Measurements from ENCODE around the gene NCMAP.
"Not testable (repeated sequence)": the region's sequence is repeated elsewhere in the genome, so short reads cannot be mapped to it uniquely, and the experiment has no call there.

NCMAP gene

DNA sequence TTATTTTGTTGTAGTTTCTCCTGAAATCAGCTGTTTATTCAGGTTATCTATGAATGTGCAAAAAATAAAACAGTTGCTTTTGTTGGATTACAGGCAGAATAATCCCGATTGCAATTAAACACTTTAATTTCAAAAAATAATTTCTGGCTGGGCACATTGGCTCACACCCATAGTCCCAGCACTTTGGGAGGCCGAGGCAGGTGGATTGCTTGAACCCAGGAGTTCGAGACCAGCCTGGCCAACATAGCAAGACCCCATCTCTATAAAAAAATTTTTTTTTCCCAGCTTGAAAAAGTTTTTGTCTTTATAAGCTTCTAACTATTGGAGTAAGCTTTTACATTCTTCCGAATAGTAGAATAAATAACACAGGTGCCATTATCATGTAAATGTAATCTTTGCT is 38.0 kb upstream of the NCMAP start:
- H4K91ac ChIP-seq (ENCODE audit: low read depth, low read length, poor library complexity): no peak overlapping the region
- no peak overlapping the region for H3K4me2 ChIP-seq (ENCODE audit: insufficient read depth, low read length, poor library complexity, severe bottlenecking)
- H2BK120ac ChIP-seq (ENCODE audit: low read depth, low read length): no peak overlapping the region
- H3K27me3 ChIP-seq (ENCODE audit: control insufficient read depth in 3 of 3, insufficient read depth in 3 of 3, low read depth in 1 of 3, low read length in 3 of 3): peaks cover 0 to 13% (median 0%) of the 10 kb centered on the region in 3 experiments
- H2AFZ ChIP-seq (ENCODE audit: low read length): no peak overlapping the region
- no peaks in the 10 kb centered on the region for H3K9me3 ChIP-seq (replicated peaks in 1 of 2; ENCODE audit: control insufficient read depth in 2 of 2, insufficient read depth in 1 of 2, low read depth in 1 of 2, low read length in 2 of 2)
- H2AK5ac ChIP-seq (ENCODE audit: low read depth, low read length): no peak overlapping the region
- H3K4me3 ChIP-seq (ENCODE audit: low read length in 2 of 2): no peak overlapping the region
- no peaks in the 10 kb centered on the region for H3K79me1 ChIP-seq (ENCODE audit: low read depth, low read length)
- H3K14ac ChIP-seq (ENCODE audit: low read length): no peak overlapping the region
- H2BK15ac ChIP-seq (ENCODE audit: low read length): no peak overlapping the region
- H2BK5ac ChIP-seq (ENCODE audit: low read length): no peak overlapping the region
- H3K18ac ChIP-seq (ENCODE audit: low read length): no peak overlapping the region
- no peak overlapping the region for H3K9ac ChIP-seq (ENCODE audit: low read depth, low read length, poor library complexity)
- H3K4me1 ChIP-seq (ENCODE audit: control insufficient read depth in 2 of 2, insufficient read depth in 1 of 2, low read depth in 1 of 2, low read length in 2 of 2): peaks cover 0 to 1% of the 10 kb centered on the region in 2 donors
- no peak overlapping the region for H2BK12ac ChIP-seq (ENCODE audit: low read length)
- WGBS, 2 donors (ENCODE audit: extremely low coverage in 2 of 2, insufficient read length in 2 of 2, insufficient replicate concordance in 1 of 2): no CpG with 5 or more reads among the region's 4 CpGs
- H3K36me3 ChIP-seq (replicated peaks in 1 of 2; ENCODE audit: control insufficient read depth in 2 of 2, insufficient read depth in 2 of 2, low read length in 2 of 2): no peaks in the 10 kb centered on the region
- no peak overlapping the region for H4K8ac ChIP-seq (ENCODE audit: low read depth, low read length)
- no peak overlapping the region for H3K23ac ChIP-seq (ENCODE audit: low read depth, low read length, poor library complexity)
- H3K27ac ChIP-seq (replicated peaks; ENCODE audit: low read length): no peak overlapping the region
- no peak overlapping the region for H3K4ac ChIP-seq (ENCODE audit: low read length)
- DNase-seq (ENCODE audit: low spot score): no peak

DNA sequence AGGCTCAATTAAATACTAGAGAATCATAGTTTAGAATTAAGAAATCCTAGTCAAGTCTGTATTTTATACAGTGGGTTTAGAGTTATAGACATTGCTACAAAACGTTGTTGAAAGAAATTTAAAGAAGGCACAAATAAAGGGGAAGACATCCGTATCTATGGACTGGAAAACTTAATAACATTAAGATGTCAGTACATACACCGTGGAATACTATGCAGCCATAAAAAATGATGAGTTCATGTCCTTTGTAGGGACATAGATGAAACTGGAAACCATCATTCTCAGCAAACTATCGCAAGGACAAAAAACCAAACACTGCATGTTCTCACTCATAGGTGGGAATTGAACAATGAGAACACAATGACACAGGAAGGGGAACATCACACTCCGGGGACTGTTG is 35.6 kb upstream of the NCMAP start:
- H3K14ac ChIP-seq (ENCODE audit: low read length); H2AK5ac ChIP-seq (ENCODE audit: low read depth, low read length); H3K4ac ChIP-seq (ENCODE audit: low read length); H3K23ac ChIP-seq (ENCODE audit: low read depth, low read length, poor library complexity); H2BK120ac ChIP-seq (ENCODE audit: low read depth, low read length); H3K36me3 ChIP-seq (replicated peaks in 1 of 2; ENCODE audit: control insufficient read depth in 2 of 2, insufficient read depth in 2 of 2, low read length in 2 of 2); H3K79me1 ChIP-seq (ENCODE audit: low read depth, low read length); H4K8ac ChIP-seq (ENCODE audit: low read depth, low read length); H3K9ac ChIP-seq (ENCODE audit: low read depth, low read length, poor library complexity); H2BK15ac ChIP-seq (ENCODE audit: low read length); H3K4me1 ChIP-seq (ENCODE audit: control insufficient read depth in 2 of 2, insufficient read depth in 1 of 2, low read depth in 1 of 2, low read length in 2 of 2); H2BK5ac ChIP-seq (ENCODE audit: low read length); H2AFZ ChIP-seq (ENCODE audit: low read length); H3K9me3 ChIP-seq (replicated peaks in 1 of 2; ENCODE audit: control insufficient read depth in 2 of 2, insufficient read depth in 1 of 2, low read depth in 1 of 2, low read length in 2 of 2); H2BK12ac ChIP-seq (ENCODE audit: low read length); DNase-seq (ENCODE audit: low spot score); H3K4me2 ChIP-seq (ENCODE audit: insufficient read depth, low read length, poor library complexity, severe bottlenecking); H3K27ac ChIP-seq (replicated peaks; ENCODE audit: low read length); H3K18ac ChIP-seq (ENCODE audit: low read length); H4K91ac ChIP-seq (ENCODE audit: low read depth, low read length, poor library complexity); H3K4me3 ChIP-seq (ENCODE audit: low read length in 2 of 2): not testable (repeated sequence)
- H3K27me3 ChIP-seq (ENCODE audit: control insufficient read depth in 3 of 3, insufficient read depth in 3 of 3, low read depth in 1 of 3, low read length in 3 of 3): peaks cover 0 to 18% (median 0%) of the 10 kb centered on the region in 3 experiments
- no CpG with 5 or more reads among the region's 5 CpGs for WGBS, 2 donors (ENCODE audit: extremely low coverage in 2 of 2, insufficient read length in 2 of 2, insufficient replicate concordance in 1 of 2)

- Histone ChIP-seq H3K27ac (replicated peaks; ENCODE audit: low read length) (no peak overlapping the region), H2BK5ac (ENCODE audit: low read length) (no peak overlapping the region), H3K36me3 (replicated peaks in 1 of 2; ENCODE audit: control insufficient read depth in 2 of 2, insufficient read depth in 2 of 2, low read length in 2 of 2) (no peaks in the 10 kb centered on the region), H4K8ac (ENCODE audit: low read depth, low read length) (no peak overlapping the region), H3K23ac (ENCODE audit: low read depth, low read length, poor library complexity) (no peak overlapping the region), H3K9me3 (replicated peaks in 1 of 2; ENCODE audit: control insufficient read depth in 2 of 2, insufficient read depth in 1 of 2, low read depth in 1 of 2, low read length in 2 of 2) (no peaks in the 10 kb centered on the region), H2AK5ac (ENCODE audit: low read depth, low read length) (no peak overlapping the region), H4K91ac (ENCODE audit: low read depth, low read length, poor library complexity) (no peak overlapping the region), H3K27me3 (ENCODE audit: control insufficient read depth in 3 of 3, insufficient read depth in 3 of 3, low read depth in 1 of 3, low read length in 3 of 3) (peaks cover 0 to 12% (median 0%) of the 10 kb centered on the region in 3 experiments), H2BK15ac (ENCODE audit: low read length) (no peak overlapping the region), H3K18ac (ENCODE audit: low read length) (no peak overlapping the region), H3K4me3 (ENCODE audit: low read length in 2 of 2) (no peak overlapping the region), H3K4me2 (ENCODE audit: insufficient read depth, low read length, poor library complexity, severe bottlenecking) (no peak overlapping the region), H3K9ac (ENCODE audit: low read depth, low read length, poor library complexity) (no peak overlapping the region), H3K79me1 (ENCODE audit: low read depth, low read length) (no peaks in the 10 kb centered on the region), H3K4me1 (ENCODE audit: control insufficient read depth in 2 of 2, insufficient read depth in 1 of 2, low read depth in 1 of 2, low read length in 2 of 2) (no peaks in the 10 kb centered on the region), H3K14ac (ENCODE audit: low read length) (no peak overlapping the region), H2BK12ac (ENCODE audit: low read length) (no peak overlapping the region), H2AFZ (ENCODE audit: low read length) (no peak overlapping the region), H2BK120ac (ENCODE audit: low read depth, low read length) (no peak overlapping the region), H3K4ac (ENCODE audit: low read length) (no peak overlapping the region)
- no CpG with 5 or more reads among the region's 6 CpGs for WGBS, 2 donors (ENCODE audit: extremely low coverage in 2 of 2, insufficient read length in 2 of 2, insufficient replicate concordance in 1 of 2)
- DNase-seq (ENCODE audit: low spot score): no peak
Measured at GRCh38 chr1:24525606-24526005, 30.3 kb upstream of the NCMAP start.

DNA sequence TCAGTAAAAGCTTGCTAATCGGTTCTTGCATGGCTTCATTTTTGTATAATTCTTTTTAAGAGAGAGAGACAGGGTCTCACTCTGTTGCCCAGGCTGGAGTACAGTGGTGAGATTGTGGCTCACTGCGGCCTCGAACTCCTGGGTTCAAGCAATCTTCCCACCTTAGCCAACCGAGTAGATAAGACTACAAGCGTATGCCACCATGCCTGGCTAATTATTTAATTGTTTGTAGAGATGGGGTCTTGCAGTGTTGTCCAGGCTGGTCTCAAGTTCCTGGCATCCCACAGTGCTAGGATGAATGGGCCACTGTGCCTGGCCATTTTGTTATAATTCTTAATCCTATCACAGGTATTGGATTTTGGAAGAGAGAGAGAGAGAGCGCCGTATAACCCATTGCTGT is 29.8 kb upstream of the NCMAP start:
- H3K4me3 ChIP-seq (ENCODE audit: low read length in 2 of 2): no peak overlapping the region

More for the DNA sequence above, 29.8 kb upstream of the NCMAP start:
- Histone ChIP-seq H3K4me1 (ENCODE audit: control insufficient read depth in 2 of 2, insufficient read depth in 1 of 2, low read depth in 1 of 2, low read length in 2 of 2) (no peaks in the 10 kb centered on the region), H3K27ac (replicated peaks; ENCODE audit: low read length) (no peak overlapping the region), H2BK15ac (ENCODE audit: low read length) (no peak overlapping the region), H3K18ac (ENCODE audit: low read length) (no peak overlapping the region), H3K9me3 (replicated peaks in 1 of 2; ENCODE audit: control insufficient read depth in 2 of 2, insufficient read depth in 1 of 2, low read depth in 1 of 2, low read length in 2 of 2) (no peaks in the 10 kb centered on the region), H3K27me3 (ENCODE audit: control insufficient read depth in 3 of 3, insufficient read depth in 3 of 3, low read depth in 1 of 3, low read length in 3 of 3) (peaks cover 0 to 12% (median 0%) of the 10 kb centered on the region in 3 experiments), H3K4me2 (ENCODE audit: insufficient read depth, low read length, poor library complexity, severe bottlenecking) (no peak overlapping the region), H3K9ac (ENCODE audit: low read depth, low read length, poor library complexity) (no peak overlapping the region), H3K36me3 (replicated peaks in 1 of 2; ENCODE audit: control insufficient read depth in 2 of 2, insufficient read depth in 2 of 2, low read length in 2 of 2) (no peaks in the 10 kb centered on the region), H2AK5ac (ENCODE audit: low read depth, low read length) (no peak overlapping the region), H3K14ac (ENCODE audit: low read length) (no peak overlapping the region), H2AFZ (ENCODE audit: low read length) (no peak overlapping the region), H2BK12ac (ENCODE audit: low read length) (no peak overlapping the region), H4K8ac (ENCODE audit: low read depth, low read length) (no peak overlapping the region), H2BK120ac (ENCODE audit: low read depth, low read length) (no peak overlapping the region), H4K91ac (ENCODE audit: low read depth, low read length, poor library complexity) (no peak overlapping the region), H2BK5ac (ENCODE audit: low read length) (no peak overlapping the region), H3K4ac (ENCODE audit: low read length) (no peak overlapping the region), H3K23ac (ENCODE audit: low read depth, low read length, poor library complexity) (no peak overlapping the region), H3K79me1 (ENCODE audit: low read depth, low read length) (no peaks in the 10 kb centered on the region)
- WGBS, 2 donors (ENCODE audit: extremely low coverage in 2 of 2, insufficient read length in 2 of 2, insufficient replicate concordance in 1 of 2): no CpG with 5 or more reads among the region's 7 CpGs
- no peak for DNase-seq (ENCODE audit: low spot score)

Data from neuronal stem cell (in vitro differentiated cells).